D721Med (cell line): Measurements from ENCODE around the gene GGT6.

Experiments
- DNase-seq: peaks from one replicate; pipeline ENCODE4 v3.0.0; 2011; ENCODE audit warnings: low spot score; ENCODE audit not compliant: insufficient read length
- FAIRE-seq: peaks from 2 replicates; lab custom pipeline; 2011; peaks lifted over from hg19 to GRCh38; lab: Jason Lieb, UNC
- TF ChIP-seq, protein P1 (sequence below): IDR thresholded peaks from 2 replicates; pipeline ENCODE4 v1.5.1; 2012; ENCODE audit warnings: mild to moderate bottlenecking, control low read depth; ENCODE audit not compliant: insufficient read depth; ENCODE audit errors: missing control alignments

Gene GGT6

DNA sequence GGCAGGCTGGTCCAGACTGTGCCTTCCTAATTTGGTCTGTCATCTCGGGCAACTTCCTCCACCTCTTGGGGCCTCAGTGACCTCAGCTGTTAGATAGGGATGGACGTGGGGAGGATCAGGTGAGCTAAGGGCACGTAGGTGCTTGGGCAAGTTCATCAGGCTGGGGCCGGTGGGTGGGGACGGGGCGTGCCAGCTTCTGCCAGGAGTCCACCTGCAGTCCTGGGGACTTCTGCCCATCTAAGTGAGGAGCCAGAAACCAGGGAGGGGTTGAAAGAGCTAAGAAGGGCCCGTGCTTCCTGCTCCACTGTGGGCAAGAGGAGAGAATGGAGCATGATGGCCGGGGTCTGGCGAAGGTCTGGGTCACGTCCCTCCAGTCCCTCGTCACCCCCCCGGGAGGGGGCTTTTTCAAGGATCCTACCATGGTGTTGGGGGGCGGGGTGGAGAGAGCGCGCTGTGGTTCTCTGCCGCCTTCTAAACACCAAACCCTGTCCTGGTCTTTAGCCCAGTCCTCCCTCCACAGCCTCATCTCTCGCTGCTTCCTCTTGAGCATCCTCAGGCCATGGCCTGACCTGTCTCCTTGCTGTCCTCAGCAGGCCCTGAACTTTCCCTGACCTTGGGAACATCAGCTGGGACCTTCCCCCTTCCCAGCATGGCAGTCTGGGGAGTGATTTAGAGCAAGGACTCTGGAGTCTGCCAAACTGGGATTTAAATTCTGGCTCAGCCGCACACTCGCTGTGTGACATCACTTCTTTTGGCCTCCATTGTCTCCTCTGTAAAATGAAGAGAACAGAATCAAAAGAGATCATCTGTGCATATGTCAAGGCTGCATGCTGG, 40.1 kb downstream of the GGT6 start:
- DNase-seq, result no peak
- TF ChIP-seq, protein P1, sequence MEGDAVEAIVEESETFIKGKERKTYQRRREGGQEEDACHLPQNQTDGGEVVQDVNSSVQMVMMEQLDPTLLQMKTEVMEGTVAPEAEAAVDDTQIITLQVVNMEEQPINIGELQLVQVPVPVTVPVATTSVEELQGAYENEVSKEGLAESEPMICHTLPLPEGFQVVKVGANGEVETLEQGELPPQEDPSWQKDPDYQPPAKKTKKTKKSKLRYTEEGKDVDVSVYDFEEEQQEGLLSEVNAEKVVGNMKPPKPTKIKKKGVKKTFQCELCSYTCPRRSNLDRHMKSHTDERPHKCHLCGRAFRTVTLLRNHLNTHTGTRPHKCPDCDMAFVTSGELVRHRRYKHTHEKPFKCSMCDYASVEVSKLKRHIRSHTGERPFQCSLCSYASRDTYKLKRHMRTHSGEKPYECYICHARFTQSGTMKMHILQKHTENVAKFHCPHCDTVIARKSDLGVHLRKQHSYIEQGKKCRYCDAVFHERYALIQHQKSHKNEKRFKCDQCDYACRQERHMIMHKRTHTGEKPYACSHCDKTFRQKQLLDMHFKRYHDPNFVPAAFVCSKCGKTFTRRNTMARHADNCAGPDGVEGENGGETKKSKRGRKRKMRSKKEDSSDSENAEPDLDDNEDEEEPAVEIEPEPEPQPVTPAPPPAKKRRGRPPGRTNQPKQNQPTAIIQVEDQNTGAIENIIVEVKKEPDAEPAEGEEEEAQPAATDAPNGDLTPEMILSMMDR, result no peak
- no peak for FAIRE-seq

GRCh38 chr17:4519361-4519788, 41.0 kb downstream of the GGT6 start:
- FAIRE-seq, result no peak
- TF ChIP-seq, protein P1, result no peak
- no peak for DNase-seq

- DNase-seq, result no peak
- no peak for FAIRE-seq
- TF ChIP-seq, protein P1, result no peak
These were observed 41.5 kb downstream of the GGT6 start for GRCh38 chr17:4518901-4519300.

DNA sequence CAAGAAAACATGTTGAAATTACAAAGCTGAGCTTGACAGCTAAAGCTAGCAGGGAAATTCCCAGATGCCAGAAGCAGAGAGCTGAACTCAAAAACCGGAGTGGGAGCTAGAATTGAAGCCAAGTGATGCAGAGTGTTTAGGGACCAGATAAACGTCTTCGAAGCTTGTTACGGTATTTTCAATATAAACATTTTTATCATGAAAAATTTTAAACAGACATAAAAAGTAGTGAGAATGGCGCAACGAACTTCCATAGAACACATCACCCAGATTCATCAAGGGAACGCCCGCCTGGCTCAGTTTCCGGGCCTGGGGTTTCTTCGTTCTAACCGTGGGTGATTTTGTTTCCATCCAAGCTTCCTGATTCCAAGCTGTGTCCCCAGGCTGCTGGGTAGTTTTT, 43.6 kb downstream of the GGT6 start:
- no peak for DNase-seq
- TF ChIP-seq, protein P1, result no peak
- FAIRE-seq, result no peak

DNA sequence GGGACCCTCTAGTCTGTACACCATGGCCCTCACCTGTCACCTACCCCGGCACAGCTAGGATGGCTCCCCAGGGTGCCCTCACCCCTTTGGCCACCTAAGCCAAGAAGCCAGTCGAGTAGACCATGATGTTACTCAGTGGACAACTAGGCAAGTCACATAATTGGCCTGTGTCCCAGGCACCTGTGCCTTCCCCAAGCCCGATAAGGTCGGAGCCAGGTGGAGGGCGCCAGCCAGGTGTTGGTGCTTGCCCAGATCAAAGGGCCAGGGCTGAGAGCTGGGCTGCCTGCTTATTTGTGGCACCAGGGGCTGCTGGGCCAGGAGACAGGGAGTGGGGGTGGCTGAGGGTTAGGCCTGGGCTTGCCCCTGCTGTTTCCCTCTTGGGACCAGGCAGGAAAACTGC, 44.9 kb downstream of the GGT6 start:
- FAIRE-seq (no peak), DNase-seq (no peak)
- TF ChIP-seq, protein P1, result no peak

- DNase-seq, result no peak
- FAIRE-seq, result no peak
These were observed 45.6 kb downstream of the GGT6 start for GRCh38 chr17:4514779-4515178.

More at GRCh38 chr17:4514779-4515178, 45.6 kb downstream of the GGT6 start:
- TF ChIP-seq, protein P1, result no peak
